ENCODE measurements around the gene DNAH17. TPM values are rescaled to one million over a fixed set of nuclear protein-coding genes. Genes with fewer than 3 reads are reported as not detected.

Gene DNAH17
- polyA plus RNA-seq, 2 donors, result 0.02 to 0.11 TPM

- no peak overlapping the region for H3K4me3 ChIP-seq (ENCODE audit: low read depth in 1 of 2, low read length in 2 of 2)
- peaks cover 9 to 19% of the 10 kb centered on the region in 2 donors for H3K4me1 ChIP-seq (ENCODE audit: control insufficient read depth in 2 of 2, insufficient read depth in 2 of 2, low read length in 1 of 2)
- H3K9me3 ChIP-seq (ENCODE audit: control insufficient read depth in 2 of 2, insufficient read depth in 1 of 2, low read depth in 1 of 2, low read length in 1 of 2), result no peaks in the 10 kb centered on the region
- WGBS, 2 donors, result 61 to 64% methylated on average over 21 of the region's 21 CpGs
- no peak overlapping the region for H3K27ac ChIP-seq (ENCODE audit: low read depth in 2 of 2, low read length in 1 of 2)
- no peaks in the 10 kb centered on the region for H3K27me3 ChIP-seq (ENCODE audit: control insufficient read depth in 1 of 2, insufficient read depth in 2 of 2, low read length in 2 of 2)
- H3K36me3 ChIP-seq (ENCODE audit: control insufficient read depth in 2 of 2, insufficient read depth in 2 of 2, low read length in 1 of 2), result peaks cover 0 to 9% of the 10 kb centered on the region in 2 donors
These were observed 144.8 kb downstream of the DNAH17 start for GRCh38 chr17:78432226-78433012.

GRCh38 chr17:78431692-78431958 is 145.6 kb downstream of the DNAH17 start:
- peaks cover 9 to 18% of the 10 kb centered on the region in 2 donors for H3K4me1 ChIP-seq (ENCODE audit: control insufficient read depth in 2 of 2, insufficient read depth in 2 of 2, low read length in 1 of 2)
- no peaks in the 10 kb centered on the region for H3K9me3 ChIP-seq (ENCODE audit: control insufficient read depth in 2 of 2, insufficient read depth in 1 of 2, low read depth in 1 of 2, low read length in 1 of 2)
- peaks cover 3 to 9% of the 10 kb centered on the region in 2 donors for H3K36me3 ChIP-seq (ENCODE audit: control insufficient read depth in 2 of 2, insufficient read depth in 2 of 2, low read length in 1 of 2)
- H3K27me3 ChIP-seq (ENCODE audit: control insufficient read depth in 1 of 2, insufficient read depth in 2 of 2, low read length in 2 of 2), result no peaks in the 10 kb centered on the region
- WGBS, 2 donors, result 89 to 94% methylated on average over 11 of the region's 11 CpGs
- no peak overlapping the region for H3K27ac ChIP-seq (ENCODE audit: low read depth in 2 of 2, low read length in 1 of 2)
- H3K4me3 ChIP-seq (ENCODE audit: low read depth in 1 of 2, low read length in 2 of 2), result no peak overlapping the region

GRCh38 chr17:78430892-78431691 is 146.1 kb downstream of the DNAH17 start:
- no peak overlapping the region for H3K27ac ChIP-seq (ENCODE audit: low read depth in 2 of 2, low read length in 1 of 2)
- H3K9me3 ChIP-seq (ENCODE audit: control insufficient read depth in 2 of 2, insufficient read depth in 1 of 2, low read depth in 1 of 2, low read length in 1 of 2), result no peaks in the 10 kb centered on the region
- H3K4me3 ChIP-seq (ENCODE audit: low read depth in 1 of 2, low read length in 2 of 2), result no peak overlapping the region
- no peaks in the 10 kb centered on the region for H3K27me3 ChIP-seq (ENCODE audit: control insufficient read depth in 1 of 2, insufficient read depth in 2 of 2, low read length in 2 of 2)
- peaks cover 5 to 9% of the 10 kb centered on the region in 2 donors for H3K36me3 ChIP-seq (ENCODE audit: control insufficient read depth in 2 of 2, insufficient read depth in 2 of 2, low read length in 1 of 2)
- H3K4me1 ChIP-seq (ENCODE audit: control insufficient read depth in 2 of 2, insufficient read depth in 2 of 2, low read length in 1 of 2), result peaks cover 9 to 18% of the 10 kb centered on the region in 2 donors
- 64 to 69% methylated on average over 20 of the region's 20 CpGs for WGBS, 2 donors

- Histone ChIP-seq H3K27me3 (ENCODE audit: control insufficient read depth in 1 of 2, insufficient read depth in 2 of 2, low read length in 2 of 2) (no peaks in the 10 kb centered on the region), H3K36me3 (ENCODE audit: control insufficient read depth in 2 of 2, insufficient read depth in 2 of 2, low read length in 1 of 2) (peaks cover 5 to 18% of the 10 kb centered on the region in 2 donors), H3K27ac (ENCODE audit: low read depth in 2 of 2, low read length in 1 of 2) (no peak overlapping the region), H3K4me1 (ENCODE audit: control insufficient read depth in 2 of 2, insufficient read depth in 2 of 2, low read length in 1 of 2) (peaks cover 9 to 16% of the 10 kb centered on the region in 2 donors), H3K4me3 (ENCODE audit: low read depth in 1 of 2, low read length in 2 of 2) (no peak overlapping the region), H3K9me3 (ENCODE audit: control insufficient read depth in 2 of 2, insufficient read depth in 1 of 2, low read depth in 1 of 2, low read length in 1 of 2) (no peaks in the 10 kb centered on the region)
- WGBS, 2 donors, result 77 to 87% methylated on average over 10 of the region's 10 CpGs
These were observed 147.6 kb downstream of the DNAH17 start for GRCh38 chr17:78429618-78429995.

GRCh38 chr17:78428836-78429617 is 148.2 kb downstream of the DNAH17 start:
- 64 to 75% methylated on average over 24 of the region's 24 CpGs for WGBS, 2 donors
- Histone ChIP-seq H3K27me3 (ENCODE audit: control insufficient read depth in 1 of 2, insufficient read depth in 2 of 2, low read length in 2 of 2) (no peaks in the 10 kb centered on the region), H3K27ac (ENCODE audit: low read depth in 2 of 2, low read length in 1 of 2) (peak overlapping the region in 1 of 2 donors; percentile 39), H3K4me3 (ENCODE audit: low read depth in 1 of 2, low read length in 2 of 2) (no peak overlapping the region), H3K9me3 (ENCODE audit: control insufficient read depth in 2 of 2, insufficient read depth in 1 of 2, low read depth in 1 of 2, low read length in 1 of 2) (no peaks in the 10 kb centered on the region), H3K36me3 (ENCODE audit: control insufficient read depth in 2 of 2, insufficient read depth in 2 of 2, low read length in 1 of 2) (peaks cover 5 to 21% of the 10 kb centered on the region in 2 donors), H3K4me1 (ENCODE audit: control insufficient read depth in 2 of 2, insufficient read depth in 2 of 2, low read length in 1 of 2) (peaks cover 9 to 16% of the 10 kb centered on the region in 2 donors)

GRCh38 chr17:78428025-78428575 is 149.1 kb downstream of the DNAH17 start:
- Histone ChIP-seq H3K27me3 (ENCODE audit: control insufficient read depth in 1 of 2, insufficient read depth in 2 of 2, low read length in 2 of 2) (no peaks in the 10 kb centered on the region), H3K4me1 (ENCODE audit: control insufficient read depth in 2 of 2, insufficient read depth in 2 of 2, low read length in 1 of 2) (peaks cover 9 to 16% of the 10 kb centered on the region in 2 donors), H3K27ac (ENCODE audit: low read depth in 2 of 2, low read length in 1 of 2) (peak overlapping the region in 1 of 2 donors; percentile 39), H3K9me3 (ENCODE audit: control insufficient read depth in 2 of 2, insufficient read depth in 1 of 2, low read depth in 1 of 2, low read length in 1 of 2) (no peaks in the 10 kb centered on the region), H3K36me3 (ENCODE audit: control insufficient read depth in 2 of 2, insufficient read depth in 2 of 2, low read length in 1 of 2) (peaks cover 5 to 30% of the 10 kb centered on the region in 2 donors), H3K4me3 (ENCODE audit: low read depth in 1 of 2, low read length in 2 of 2) (no peak overlapping the region)
- WGBS, 2 donors, result 56 to 73% methylated on average over 20 of the region's 20 CpGs

GRCh38 chr17:78427140-78427539 is 150.1 kb downstream of the DNAH17 start:
- H3K36me3 ChIP-seq (ENCODE audit: control insufficient read depth in 2 of 2, insufficient read depth in 2 of 2, low read length in 1 of 2), result peaks cover 5 to 30% of the 10 kb centered on the region in 2 donors
- 90 to 91% methylated on average over 11 of the region's 11 CpGs for WGBS, 2 donors
- no peak overlapping the region for H3K27ac ChIP-seq (ENCODE audit: low read depth in 2 of 2, low read length in 1 of 2)
- no peaks in the 10 kb centered on the region for H3K9me3 ChIP-seq (ENCODE audit: control insufficient read depth in 2 of 2, insufficient read depth in 1 of 2, low read depth in 1 of 2, low read length in 1 of 2)
- H3K4me3 ChIP-seq (ENCODE audit: low read depth in 1 of 2, low read length in 2 of 2), result no peak overlapping the region
- H3K4me1 ChIP-seq (ENCODE audit: control insufficient read depth in 2 of 2, insufficient read depth in 2 of 2, low read length in 1 of 2), result peaks cover 5 to 16% of the 10 kb centered on the region in 2 donors
- H3K27me3 ChIP-seq (ENCODE audit: control insufficient read depth in 1 of 2, insufficient read depth in 2 of 2, low read length in 2 of 2), result no peaks in the 10 kb centered on the region

GRCh38 chr17:78426293-78426879 is 150.8 kb downstream of the DNAH17 start:
- H3K36me3 ChIP-seq (ENCODE audit: control insufficient read depth in 2 of 2, insufficient read depth in 2 of 2, low read length in 1 of 2), result peaks cover 5 to 34% of the 10 kb centered on the region in 2 donors
- 92 to 94% methylated on average over 22 of the region's 22 CpGs for WGBS, 2 donors

GRCh38 chr17:78425429-78425828 is 151.8 kb downstream of the DNAH17 start:
- H3K36me3 ChIP-seq (ENCODE audit: control insufficient read depth in 2 of 2, insufficient read depth in 2 of 2, low read length in 1 of 2), result peaks cover 5 to 38% of the 10 kb centered on the region in 2 donors

More at GRCh38 chr17:78426293-78426879, 150.8 kb downstream of the DNAH17 start:
- no peak overlapping the region for H3K4me3 ChIP-seq (ENCODE audit: low read depth in 1 of 2, low read length in 2 of 2)
- peaks cover 5 to 13% of the 10 kb centered on the region in 2 donors for H3K4me1 ChIP-seq (ENCODE audit: control insufficient read depth in 2 of 2, insufficient read depth in 2 of 2, low read length in 1 of 2)
- no peak overlapping the region for H3K27ac ChIP-seq (ENCODE audit: low read depth in 2 of 2, low read length in 1 of 2)
- H3K27me3 ChIP-seq (ENCODE audit: control insufficient read depth in 1 of 2, insufficient read depth in 2 of 2, low read length in 2 of 2), result no peaks in the 10 kb centered on the region
- no peaks in the 10 kb centered on the region for H3K9me3 ChIP-seq (ENCODE audit: control insufficient read depth in 2 of 2, insufficient read depth in 1 of 2, low read depth in 1 of 2, low read length in 1 of 2)

More at GRCh38 chr17:78425429-78425828, 151.8 kb downstream of the DNAH17 start:
- H3K27me3 ChIP-seq (ENCODE audit: control insufficient read depth in 1 of 2, insufficient read depth in 2 of 2, low read length in 2 of 2), result no peaks in the 10 kb centered on the region
- H3K27ac ChIP-seq (ENCODE audit: low read depth in 2 of 2, low read length in 1 of 2), result no peak overlapping the region
- peaks cover 5 to 13% of the 10 kb centered on the region in 2 donors for H3K4me1 ChIP-seq (ENCODE audit: control insufficient read depth in 2 of 2, insufficient read depth in 2 of 2, low read length in 1 of 2)
- 91 to 92% methylated on average over 17 of the region's 17 CpGs for WGBS, 2 donors
- no peaks in the 10 kb centered on the region for H3K9me3 ChIP-seq (ENCODE audit: control insufficient read depth in 2 of 2, insufficient read depth in 1 of 2, low read depth in 1 of 2, low read length in 1 of 2)
- H3K4me3 ChIP-seq (ENCODE audit: low read depth in 1 of 2, low read length in 2 of 2), result no peak overlapping the region

Measured in esophagus (tissue), 2 donors.